ENCODE results near the gene PLA2G12A.
A peak's percentile ranks its signal among the peaks of the same experiment; 100 is the strongest.

Gene PLA2G12A

GRCh38 chr4:109729718-109730618 is at the start of gene PLA2G12A:
Gene PLA2G12A, minus strand, starts transcription at chr4:109730070. Its CDS starts 261 bp downstream, at chr4:109729809.
- peak; percentile 77 for DNase-seq

- no peak for DNase-seq
Observed at GRCh38 chr4:109764789-109765402, 35.0 kb upstream of the PLA2G12A start.

- DNase-seq = no peak
Observed at GRCh38 chr4:109764376-109764775, 34.5 kb upstream of the PLA2G12A start.

GRCh38 chr4:109760682-109761081 is 30.8 kb upstream of the PLA2G12A start:
- no peak for DNase-seq

- DNase-seq = no peak
Observed at GRCh38 chr4:109755656-109756055, 25.8 kb upstream of the PLA2G12A start.

- DNase-seq = peak; percentile 3
Observed at GRCh38 chr4:109754093-109754857, 24.4 kb upstream of the PLA2G12A start.

- DNase-seq = no peak
Observed at GRCh38 chr4:109752525-109752924, 22.7 kb upstream of the PLA2G12A start.

GRCh38 chr4:109751852-109752251 is 22.0 kb upstream of the PLA2G12A start:
- DNase-seq = no peak

GRCh38 chr4:109750652-109751244 is 20.9 kb upstream of the PLA2G12A start:
- no peak for DNase-seq

GRCh38 chr4:109749388-109750082 is 19.7 kb upstream of the PLA2G12A start:
- DNase-seq = no peak

- no peak for DNase-seq
Observed at GRCh38 chr4:109748114-109748513, 18.2 kb upstream of the PLA2G12A start.

GRCh38 chr4:109746728-109747127 is 16.9 kb upstream of the PLA2G12A start:
- no peak for DNase-seq

GRCh38 chr4:109745830-109746229 is 16.0 kb upstream of the PLA2G12A start:
- no peak for DNase-seq

GRCh38 chr4:109739547-109739946 is 9.7 kb upstream of the PLA2G12A start:
- DNase-seq = no peak

- no peak for DNase-seq
Observed at GRCh38 chr4:109738104-109738872, 8.4 kb upstream of the PLA2G12A start.

- no peak for DNase-seq
Observed at GRCh38 chr4:109735566-109736365, 5.9 kb upstream of the PLA2G12A start.

GRCh38 chr4:109733728-109734127 is 3.9 kb upstream of the PLA2G12A start:
- no peak for DNase-seq

- DNase-seq = no peak
Observed at GRCh38 chr4:109730619-109731545, 1.0 kb upstream of the PLA2G12A start.

- peak; percentile 45 for DNase-seq
Observed at GRCh38 chr4:109729117-109729717, 653 bp downstream of the PLA2G12A start.
